PC-9 (cell line): Measurements from ENCODE around the gene ABHD18.

Source experiments
- EZH2 ChIP-seq: fragments of 200-600 bp; sonication (generic); IDR thresholded peaks from 2 replicates; pipeline ENCODE4 v1.8.0; 2017; ENCODE audit warnings: antibody characterized with exemption, low read depth
- TF ChIP-seq, protein P1 (sequence below): fragments of 200-600 bp; sonication (generic); conservative IDR thresholded peaks from 2 replicates; pipeline ENCODE4 v1.6.1; 2017; ENCODE audit warnings: mixed run types, antibody characterized with exemption, mild to moderate bottlenecking, moderate library complexity

DNA sequence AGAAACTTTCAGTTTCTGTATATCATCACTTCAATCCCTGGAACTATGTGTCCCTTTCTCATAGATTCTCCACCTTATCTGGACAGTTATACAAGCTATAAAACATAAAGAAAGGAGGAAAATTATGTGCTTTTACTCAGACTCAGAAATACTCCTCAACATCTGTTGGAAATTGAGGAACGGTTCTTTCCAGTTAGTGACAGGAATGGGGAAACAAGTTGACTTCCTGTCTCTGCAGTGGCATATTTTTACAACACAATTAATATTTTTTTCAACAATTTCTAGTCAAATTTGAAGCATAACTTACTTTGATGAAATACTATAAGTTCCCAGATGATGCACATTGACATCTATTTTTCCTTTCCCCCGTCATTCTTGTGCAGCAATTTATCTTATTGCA is 27.9 kb downstream of the ABHD18 start:
- TF ChIP-seq, protein P1, sequence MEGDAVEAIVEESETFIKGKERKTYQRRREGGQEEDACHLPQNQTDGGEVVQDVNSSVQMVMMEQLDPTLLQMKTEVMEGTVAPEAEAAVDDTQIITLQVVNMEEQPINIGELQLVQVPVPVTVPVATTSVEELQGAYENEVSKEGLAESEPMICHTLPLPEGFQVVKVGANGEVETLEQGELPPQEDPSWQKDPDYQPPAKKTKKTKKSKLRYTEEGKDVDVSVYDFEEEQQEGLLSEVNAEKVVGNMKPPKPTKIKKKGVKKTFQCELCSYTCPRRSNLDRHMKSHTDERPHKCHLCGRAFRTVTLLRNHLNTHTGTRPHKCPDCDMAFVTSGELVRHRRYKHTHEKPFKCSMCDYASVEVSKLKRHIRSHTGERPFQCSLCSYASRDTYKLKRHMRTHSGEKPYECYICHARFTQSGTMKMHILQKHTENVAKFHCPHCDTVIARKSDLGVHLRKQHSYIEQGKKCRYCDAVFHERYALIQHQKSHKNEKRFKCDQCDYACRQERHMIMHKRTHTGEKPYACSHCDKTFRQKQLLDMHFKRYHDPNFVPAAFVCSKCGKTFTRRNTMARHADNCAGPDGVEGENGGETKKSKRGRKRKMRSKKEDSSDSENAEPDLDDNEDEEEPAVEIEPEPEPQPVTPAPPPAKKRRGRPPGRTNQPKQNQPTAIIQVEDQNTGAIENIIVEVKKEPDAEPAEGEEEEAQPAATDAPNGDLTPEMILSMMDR = no peak
- no peak for TF ChIP-seq EZH2
